Natural killer cell (primary cell): ENCODE results near the gene SNAP47. TPM values are rescaled to one million over a fixed set of nuclear protein-coding genes. Genes with fewer than 3 reads are reported as not detected.

Source experiments
- ATAC-seq, 3 donors: fragments of 150-1000 bp in 2 of 3; fragments of 200-7000 bp in 1 of 3; cut with Tn5 transposase; 1 replicate in 1 of 3; 2 replicates in 2 of 3; pipeline ENCODE4 v1.10.0; 2021; ENCODE audit warnings: mild to moderate bottlenecking in 2 of 3, moderate library complexity in 2 of 3
- DNase-seq, 2 donors: peaks; one replicate each; pipeline versions ENCODE4 v3.0.0 to v3.0.0-alpha.2; 2013 to 2021; ENCODE audit warnings: mixed read lengths in 1 of 2
- H3K27ac ChIP-seq: one replicate; pipeline ENCODE4 v1.5.1; 2013; ENCODE audit warnings: mild to moderate bottlenecking, low read length
- H3K27me3 ChIP-seq: one replicate; pipeline ENCODE4 v1.6.1; 2013; ENCODE audit warnings: low read length; ENCODE audit not compliant: control insufficient read depth, insufficient read depth
- H3K36me3 ChIP-seq: one replicate; pipeline ENCODE4 v1.6.1; 2013; ENCODE audit warnings: low read length; ENCODE audit not compliant: control insufficient read depth, insufficient read depth
- H3K4me1 ChIP-seq: one replicate; pipeline ENCODE4 v1.6.1; 2013; ENCODE audit warnings: low read length; ENCODE audit not compliant: control insufficient read depth, insufficient read depth
- H3K4me3 ChIP-seq: one replicate; pipeline ENCODE4 v1.5.1; 2013; ENCODE audit warnings: low read length
- H3K9me3 ChIP-seq: one replicate; pipeline ENCODE4 v1.6.1; 2013; ENCODE audit warnings: low read length; ENCODE audit not compliant: control insufficient read depth, insufficient read depth
- H3K27ac Mint-ChIP-seq, 2 donors: one replicate each; pipeline ENCODE4 v1.8.0; 2022; ENCODE audit warnings: mild to moderate bottlenecking in 2 of 2, mixed read lengths in 2 of 2, moderate library complexity in 1 of 2
- H3K27me3 Mint-ChIP-seq, 2 donors: one replicate each; pipeline ENCODE4 v1.8.0; 2022; ENCODE audit warnings: low read depth in 2 of 2, mixed read lengths in 2 of 2
- H3K36me3 Mint-ChIP-seq: one replicate; pipeline ENCODE4 v1.8.0; 2022; ENCODE audit warnings: mixed read lengths
- H3K4me1 Mint-ChIP-seq, 2 donors: one replicate each; pipeline ENCODE4 v1.8.0; 2022; ENCODE audit warnings: mixed read lengths in 2 of 2
- H3K4me3 Mint-ChIP-seq: one replicate; pipeline ENCODE4 v1.8.0; 2022; ENCODE audit warnings: mild to moderate bottlenecking, moderate library complexity, mixed read lengths
- H3K9me3 Mint-ChIP-seq, 2 donors: one replicate each; pipeline ENCODE4 v1.8.0; 2022; ENCODE audit warnings: mixed read lengths in 2 of 2
- CTCF ChIP-seq: fragments of 200-600 bp; IDR thresholded peaks from one replicate; pipeline ENCODE4 v1.8.0; 2022; ENCODE audit warnings: antibody characterized with exemption
- WGBS: methylation state at CpG from one replicate; pipeline ENCODE4 v1.1.7; 2013; ENCODE audit warnings: missing lambda C conversion rate; ENCODE audit not compliant: insufficient coverage; 5-methylcytosine and 5-hydroxymethylcytosine counted together
- intact Hi-C: fragments of 100-400 bp; cut with micrococcal nuclease; formaldehyde crosslinking; loops from one replicate; pipeline ENCODE4 v1.14.2; 2022
- total RNA-seq, 4 donors: library from RNA; stranded (reverse); fragments of 120-200 nt in 1 of 4; gene quantifications; one replicate each; pipeline versions ENCODE4 v1.2.3 to v1.2.4, GENCODE V29; 2013 to 2022

The SNAP47 gene
- total RNA-seq, 3 donors from 2014 or later (not counting 1 experiment from before 2014, with no cell fraction given): 19.0 to 24.2 (median 23.1) TPM

DNA sequence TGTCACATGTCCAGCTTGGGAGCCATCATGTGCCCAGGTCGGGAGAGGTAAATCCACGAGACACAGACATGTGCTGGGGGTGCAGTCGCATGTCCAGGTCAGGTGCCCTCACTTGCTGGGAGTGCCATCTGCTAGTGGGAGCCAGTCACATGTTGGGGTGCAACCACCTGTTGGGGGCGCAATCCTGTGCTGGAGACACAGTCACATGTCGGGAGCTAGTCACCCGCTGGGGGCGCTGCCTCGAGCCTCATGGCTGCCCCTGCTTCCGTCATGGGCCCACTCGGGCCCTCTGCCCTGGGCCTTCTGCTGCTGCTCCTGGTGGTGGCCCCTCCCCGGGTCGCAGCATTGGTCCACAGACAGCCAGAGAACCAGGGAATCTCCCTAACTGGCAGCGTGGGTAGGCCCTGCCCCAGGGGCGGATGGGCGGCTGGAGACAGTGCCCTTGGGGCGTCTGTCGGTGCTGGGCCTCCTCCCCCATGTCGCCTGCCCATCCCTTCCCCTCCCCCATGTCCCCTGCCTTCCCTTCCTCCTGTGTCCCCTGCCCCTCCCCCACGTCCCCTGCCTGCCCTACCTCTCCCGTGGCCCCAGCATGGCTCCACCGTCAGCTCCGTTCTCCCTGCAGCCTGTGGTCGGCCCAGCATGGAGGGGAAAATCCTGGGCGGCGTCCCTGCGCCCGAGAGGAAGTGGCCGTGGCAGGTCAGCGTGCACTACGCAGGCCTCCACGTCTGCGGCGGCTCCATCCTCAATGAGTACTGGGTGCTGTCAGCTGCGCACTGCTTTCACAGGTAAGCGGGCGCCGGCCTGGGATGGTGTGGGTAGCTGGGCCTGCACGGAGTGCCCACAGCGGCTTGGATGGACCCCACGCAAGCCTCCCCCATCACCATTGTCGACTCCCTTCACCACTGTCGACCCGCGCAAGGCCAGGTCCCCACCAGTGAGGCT lies 80.5 kb downstream of the SNAP47 start, which contains the start of gene PRSS38:
Gene PRSS38, plus strand, starts transcription at position 208 of the 942 bp plus-strand sequence. Its CDS starts 42 bp downstream, at position 250.
- H3K4me1 Mint-ChIP-seq: peaks cover 13 to 16% of the 10 kb centered on the region in 2 donors
- DNase-seq: no peak
- peak in 1 of 3 donors; percentile 15 for ATAC-seq

DNA sequence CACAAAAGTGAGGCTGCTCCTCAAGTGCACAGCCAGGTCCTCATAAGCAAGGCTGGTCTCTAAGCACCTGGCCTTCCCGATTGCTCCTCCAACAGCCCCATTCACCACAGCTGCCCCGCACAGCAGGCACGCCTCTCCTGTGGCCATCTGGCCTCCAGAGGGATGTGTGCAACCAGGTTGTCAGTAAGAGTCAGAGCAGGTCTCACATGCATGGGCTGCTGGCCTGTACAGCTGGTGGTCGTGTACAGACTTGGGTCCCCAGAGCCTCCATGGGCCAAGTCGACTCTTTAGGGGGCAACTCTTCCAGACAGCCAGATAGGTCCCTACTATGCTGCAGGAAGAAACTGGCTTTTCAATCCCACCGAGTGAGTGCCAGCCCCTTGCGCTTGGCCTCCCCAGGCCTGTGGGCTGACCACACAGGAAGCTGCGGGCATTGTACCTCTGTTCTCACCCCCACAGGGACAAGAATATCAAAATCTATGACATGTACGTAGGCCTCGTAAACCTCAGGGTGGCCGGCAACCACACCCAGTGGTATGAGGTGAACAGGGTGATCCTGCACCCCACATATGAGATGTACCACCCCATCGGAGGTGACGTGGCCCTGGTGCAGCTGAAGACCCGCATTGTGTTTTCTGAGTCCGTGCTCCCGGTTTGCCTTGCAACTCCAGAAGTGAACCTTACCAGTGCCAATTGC lies 81.7 kb downstream of the SNAP47 start:
- no peak for TF ChIP-seq CTCF
- Mint-ChIP-seq H3K4me3 (peak overlapping the region; percentile 56), H3K36me3 (peaks cover 25% of the 10 kb centered on the region), H3K27ac (peak overlapping the region in 1 of 2 donors; percentile 58), H3K27me3 (peaks cover 28 to 49% of the 10 kb centered on the region in 2 donors), H3K4me1 (peaks cover 13 to 16% of the 10 kb centered on the region in 2 donors), H3K9me3 (peaks cover 4 to 10% of the 10 kb centered on the region in 2 donors)
- peaks cover 18% of the 10 kb centered on the region for H3K4me1 ChIP-seq
- WGBS: 41% methylated on average over 16 of the region's 16 CpGs
- no peaks in the 10 kb centered on the region for H3K36me3 ChIP-seq
- H3K27ac ChIP-seq: no peak overlapping the region
- ATAC-seq (peak; percentile 71 to 91 (median 80)), DNase-seq (peak; percentile 25 to 47)
- H3K9me3 ChIP-seq: peaks cover 16% of the 10 kb centered on the region
- intact Hi-C loops: no loop called here
- no peak overlapping the region for H3K4me3 ChIP-seq
- H3K27me3 ChIP-seq: peaks cover 25% of the 10 kb centered on the region

More for the DNA sequence above, 80.5 kb downstream of the SNAP47 start, which contains the start of gene PRSS38:
- Mint-ChIP-seq H3K27me3 (peaks cover 19 to 37% of the 10 kb centered on the region in 2 donors), H3K9me3 (peaks cover 3 to 5% of the 10 kb centered on the region in 2 donors), H3K27ac (no peak within 1 kb of the TSS), H3K4me3 (peak within 1 kb of the TSS; percentile 56), H3K36me3 (peaks cover 18% of the 10 kb centered on the region)
- intact Hi-C loops: no loop called here
- Histone ChIP-seq H3K4me3 (no peak within 1 kb of the TSS), H3K4me1 (peaks cover 18% of the 10 kb centered on the region), H3K27me3 (peaks cover 16% of the 10 kb centered on the region), H3K36me3 (no peaks in the 10 kb centered on the region), H3K27ac (no peak within 1 kb of the TSS), H3K9me3 (peaks cover 16% of the 10 kb centered on the region)
- TF ChIP-seq CTCF: no peak
- WGBS: 90% methylated on average over 44 of the region's 44 CpGs

DNA sequence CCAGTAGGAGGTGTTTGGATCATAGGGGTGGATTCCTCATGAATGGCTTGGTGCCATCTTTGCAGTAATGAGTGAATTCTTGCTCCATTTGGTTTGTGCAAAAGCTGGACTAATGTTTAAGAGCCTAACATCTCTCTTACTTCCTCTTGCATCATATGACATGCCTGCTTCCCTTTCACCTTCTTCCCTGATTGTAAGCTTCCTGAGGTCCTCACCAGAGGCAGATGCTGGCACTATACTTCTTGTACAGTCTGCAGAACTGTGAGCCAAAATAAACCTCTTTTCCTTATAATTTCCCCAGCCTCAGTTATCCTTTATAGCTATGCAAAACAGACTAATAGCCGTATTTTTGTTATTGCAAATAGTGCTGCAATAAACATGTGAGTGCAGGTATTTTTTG lies 88.3 kb downstream of the SNAP47 start:
- H3K27ac Mint-ChIP-seq: no peak overlapping the region
- H3K4me1 Mint-ChIP-seq: peaks cover 4 to 6% of the 10 kb centered on the region in 2 donors
- TF ChIP-seq CTCF: no peak
- DNase-seq (no peak), ATAC-seq (no peak)
- H3K27me3 Mint-ChIP-seq: peaks cover 49 to 64% of the 10 kb centered on the region in 2 donors
- intact Hi-C loops: no loop called here
- peaks cover 4 to 9% of the 10 kb centered on the region in 2 donors for H3K9me3 Mint-ChIP-seq
- no peak overlapping the region for H3K4me3 Mint-ChIP-seq
- H3K9me3 ChIP-seq: peaks cover 3% of the 10 kb centered on the region
- peaks cover 39% of the 10 kb centered on the region for H3K27me3 ChIP-seq
- peaks cover 4% of the 10 kb centered on the region for H3K4me1 ChIP-seq
- H3K4me3 ChIP-seq: no peak overlapping the region
- H3K27ac ChIP-seq: no peak overlapping the region
- no peaks in the 10 kb centered on the region for H3K36me3 ChIP-seq
- WGBS: no CpG with 5 or more reads among the region's 1 CpG
- peaks cover 13% of the 10 kb centered on the region for H3K36me3 Mint-ChIP-seq
